ENCODE results near the gene EDC4.
"Not testable (repeated sequence)": the region's sequence is repeated elsewhere in the genome, so short reads cannot be mapped to it uniquely, and the experiment has no call there.

- TF ChIP-seq CTCF (IDR thresholded peaks at IDR 0.05; ENCODE audit: insufficient read depth, low read length, poor library complexity, severe bottlenecking); EZH2phosphoT487 (conservative IDR thresholded peaks at IDR 0.05; ENCODE audit: low read length): not testable (repeated sequence)
These were observed 42.6 kb downstream of the EDC4 start for GRCh38 chr16:67915496-67915769.

Data from SU-DHL-6 (cell line).